HPDE6-E6E7 (cell line): ENCODE measurements around the gene CASP3.
"Not testable (repeated sequence)": the region's sequence is repeated elsewhere in the genome, so short reads cannot be mapped to it uniquely, and the experiment has no call there.

Experiments used
- DNase-seq: peaks from one replicate; pipeline ENCODE4 v3.0.0; 2011; ENCODE audit warnings: missing footprints; ENCODE audit errors: extremely low spot score

Gene CASP3

GRCh38 chr4:184664445-184665210 is 15.4 kb upstream of the CASP3 start:
- no peak for DNase-seq

- no peak for DNase-seq
Measured at GRCh38 chr4:184662236-184662635, 13.0 kb upstream of the CASP3 start.

GRCh38 chr4:184660978-184661377 is 11.7 kb upstream of the CASP3 start:
- DNase-seq = no peak

- not testable (repeated sequence) for DNase-seq
Measured at GRCh38 chr4:184657820-184658219, 8.6 kb upstream of the CASP3 start.

GRCh38 chr4:184657144-184657543 is 7.9 kb upstream of the CASP3 start:
- no peak for DNase-seq

- DNase-seq = no peak
Measured at GRCh38 chr4:184655889-184656869, 6.9 kb upstream of the CASP3 start.

GRCh38 chr4:184653650-184654049 is 4.4 kb upstream of the CASP3 start:
- no peak for DNase-seq

GRCh38 chr4:184652681-184653080 is 3.4 kb upstream of the CASP3 start:
- DNase-seq = not testable (repeated sequence)

- no peak for DNase-seq
Measured at GRCh38 chr4:184651899-184652298, 2.7 kb upstream of the CASP3 start.

- DNase-seq = peak; percentile 9
Measured at GRCh38 chr4:184649971-184650855, 966 bp upstream of the CASP3 start.

- peak; percentile 35 for DNase-seq
Measured at GRCh38 chr4:184648313-184649025, 778 bp downstream of the CASP3 start.

GRCh38 chr4:184648054-184648312 is 1.3 kb downstream of the CASP3 start:
- no peak for DNase-seq

- no peak for DNase-seq
Measured at GRCh38 chr4:184647266-184648053, 1.8 kb downstream of the CASP3 start.

- DNase-seq = no peak
Measured at GRCh38 chr4:184645904-184646610, 3.2 kb downstream of the CASP3 start.

- DNase-seq = no peak
Measured at GRCh38 chr4:184644553-184645307, 4.5 kb downstream of the CASP3 start.

GRCh38 chr4:184643731-184644130 is 5.5 kb downstream of the CASP3 start:
- DNase-seq = no peak

GRCh38 chr4:184641451-184641850 is 7.8 kb downstream of the CASP3 start:
- no peak for DNase-seq

- no peak for DNase-seq
Measured at GRCh38 chr4:184641022-184641421, 8.2 kb downstream of the CASP3 start.

GRCh38 chr4:184636897-184637296 is 12.3 kb downstream of the CASP3 start:
- no peak for DNase-seq
